Prostate gland (tissue), 2 donors: ENCODE measurements around the gene NCOA3. TPM values are rescaled to one million over a fixed set of nuclear protein-coding genes. Genes with fewer than 3 reads are reported as not detected.

Experiments used
- DNase-seq: peaks from one replicate; pipeline ENCODE4 v3.0.0-alpha.2; 2019; ENCODE audit warnings: low spot score
- H3K27ac ChIP-seq, 2 donors: fragments of 200-600 bp; sonication (generic); 2 replicates each; pipeline ENCODE4 v1.5.1; 2017 to 2019
- H3K27me3 ChIP-seq: fragments of 200-600 bp; sonication (generic); replicated peaks from 2 replicates; pipeline ENCODE4 v1.5.1; 2019; ENCODE audit not compliant: insufficient read depth
- H3K36me3 ChIP-seq, 2 donors: fragments of 200-600 bp; sonication (generic); 1 replicate in 1 of 2; 2 replicates in 1 of 2; pipeline versions ENCODE4 v1.5.1 to v1.8.1; 2017 to 2019
- H3K4me1 ChIP-seq: fragments of 200-600 bp; sonication (generic); replicated peaks from 2 replicates; pipeline ENCODE4 v1.5.1; 2019
- H3K4me3 ChIP-seq, 2 donors: fragments of 200-600 bp; sonication (generic); 2 replicates each; pipeline ENCODE4 v1.5.1; 2017 to 2019
- H3K9me3 ChIP-seq: fragments of 200-600 bp; sonication (generic); 2 replicates; pipeline ENCODE4 v1.5.1; 2017
- CTCF ChIP-seq, 4 experiments: fragments of 200-600 bp in 2 of 4; fragments of 450-650 bp in 2 of 4; sonication (generic) in 2 of 4; IDR thresholded peaks; 1 replicate in 3 of 4; 2 replicates in 1 of 4; pipeline ENCODE4 v1.5.1; 2016 to 2019; ENCODE audit warnings: antibody characterized with exemption in 4 of 4, mild to moderate bottlenecking in 2 of 4, moderate library complexity in 2 of 4
- POLR2A ChIP-seq: fragments of 450-650 bp; IDR thresholded peaks from one replicate; pipeline ENCODE4 v1.6.1; 2016; ENCODE audit warnings: antibody characterized with exemption, mild to moderate bottlenecking
- POLR2AphosphoS5 ChIP-seq: sonication (generic); formaldehyde crosslinking; IDR thresholded peaks from one replicate; pipeline ENCODE4 v1.6.1; 2017; ENCODE audit warnings: antibody characterized with exemption
- WGBS: methylation state at CpG from one replicate; pipeline ENCODE4 v1.1.5; 2018; 5-methylcytosine and 5-hydroxymethylcytosine counted together
- intact Hi-C: fragments of 100-400 bp; cut with DNase I; formaldehyde crosslinking; loops from one replicate; pipeline ENCODE4 v1.14.2; 2022
- total RNA-seq, 2 donors: library from RNA; depleted of rRNA; stranded (reverse); fragments of >200 nt; gene quantifications; one replicate each; pipeline ENCODE4 v1.1.0, GENCODE V29; 2016

Gene NCOA3
- total RNA-seq, 2 donors from 2014 or later, result 21.6 to 35.6 TPM

DNA sequence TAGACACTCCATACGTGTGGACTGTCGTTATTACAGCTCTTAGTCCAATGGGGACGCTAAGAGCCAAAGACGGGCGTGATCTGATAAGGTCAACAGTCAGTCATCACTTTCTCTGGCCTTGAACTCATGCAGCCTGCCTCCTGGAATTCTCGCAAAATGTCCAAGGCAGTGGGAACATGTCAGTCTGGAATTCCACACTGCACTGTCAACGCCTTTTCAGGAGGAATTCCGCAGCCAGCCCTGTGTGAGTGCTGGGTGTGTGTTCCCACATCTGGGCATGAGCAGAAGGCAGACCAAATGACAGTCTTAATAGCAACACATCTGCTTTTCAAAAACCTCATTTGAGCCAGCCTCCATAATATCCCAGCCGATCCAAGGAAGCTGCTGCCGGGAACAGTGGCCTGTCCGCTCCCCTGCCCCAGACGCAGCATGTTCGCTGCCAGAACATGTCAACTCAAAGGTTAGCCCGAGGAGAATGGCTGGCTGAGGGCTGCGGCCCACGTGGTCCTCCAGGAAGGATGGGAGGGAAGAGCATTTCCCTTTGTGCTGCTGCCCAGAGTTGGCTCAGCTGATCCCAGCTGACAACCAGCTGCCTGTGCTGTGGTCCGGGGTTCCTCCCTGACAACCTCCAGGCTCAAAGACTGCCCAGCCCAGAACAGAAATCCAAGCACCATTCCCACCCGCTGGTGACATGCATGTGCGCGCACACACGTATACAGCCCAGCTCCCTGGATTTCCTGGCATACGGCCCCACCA is 180.5 kb downstream of the NCOA3 start:
- Histone ChIP-seq H3K36me3 (no peaks in the 10 kb centered on the region), H3K4me1 (no peaks in the 10 kb centered on the region), H3K27ac (no peak overlapping the region), H3K4me3 (no peak overlapping the region), H3K27me3 (no peaks in the 10 kb centered on the region), H3K9me3 (no peaks in the 10 kb centered on the region)
- 33% methylated on average over 22 of the region's 22 CpGs for WGBS
- TF ChIP-seq CTCF (IDR thresholded peaks at IDR 0.05) (no peak), POLR2AphosphoS5 (peak; percentile 60), POLR2A (no peak)
- DNase-seq, result no peak
- intact Hi-C loops, result loop anchor here (2.0 to 10.0 kb wide), 2 partner anchors 39 to 243 kb away; no protein-coding TSS in a partner anchor

DNA sequence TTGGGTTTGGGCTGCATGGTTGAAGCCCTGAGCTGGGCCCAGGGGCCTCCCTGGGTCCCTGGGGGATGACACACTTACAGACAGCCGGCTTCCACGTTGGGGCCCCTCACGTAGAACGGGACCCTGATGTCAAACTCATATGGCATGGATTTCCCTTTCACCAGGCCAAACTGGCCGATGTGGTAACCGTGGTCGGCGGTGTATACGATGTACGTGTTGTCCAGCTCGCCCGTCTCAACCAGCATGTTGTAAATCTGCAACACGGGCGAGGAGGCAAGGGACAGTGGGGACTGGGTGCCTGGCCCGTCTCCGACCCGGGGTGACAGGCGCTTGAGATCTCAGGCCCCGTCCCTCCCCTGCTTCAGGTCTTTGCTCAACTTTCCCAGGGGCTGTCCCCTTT is 181.2 kb downstream of the NCOA3 start:
- no peaks in the 10 kb centered on the region for H3K9me3 ChIP-seq
- no peak overlapping the region for H3K27ac ChIP-seq
- DNase-seq, result no peak
- no peak overlapping the region for H3K4me3 ChIP-seq
- no peaks in the 10 kb centered on the region for H3K4me1 ChIP-seq
- intact Hi-C loops, result loop anchor here (2.0 to 10.0 kb wide), 2 partner anchors 38 to 242 kb away; no protein-coding TSS in a partner anchor
- no peaks in the 10 kb centered on the region for H3K27me3 ChIP-seq
- H3K36me3 ChIP-seq, result no peaks in the 10 kb centered on the region
- TF ChIP-seq CTCF (IDR thresholded peaks at IDR 0.05) (no peak), POLR2AphosphoS5 (no peak), POLR2A (no peak)
- WGBS, result 92% methylated on average over 19 of the region's 19 CpGs

- Histone ChIP-seq H3K27me3 (no peaks in the 10 kb centered on the region), H3K27ac (no peak overlapping the region), H3K36me3 (no peaks in the 10 kb centered on the region), H3K9me3 (no peaks in the 10 kb centered on the region), H3K4me1 (no peaks in the 10 kb centered on the region), H3K4me3 (no peak overlapping the region)
- no peak for TF ChIP-seq POLR2AphosphoS5
- no peak for TF ChIP-seq POLR2A
- no peak for TF ChIP-seq CTCF (IDR thresholded peaks at IDR 0.05)
- WGBS, result 91% methylated on average over 26 of the region's 26 CpGs
- intact Hi-C loops, result loop anchor here (10.0 kb wide), 1 partner anchor 240 kb away; no protein-coding TSS in a partner anchor
- no peak for DNase-seq
Observed at GRCh38 chr20:47684306-47685080, 182.8 kb downstream of the NCOA3 start.

- TF ChIP-seq CTCF (IDR thresholded peaks at IDR 0.05) (no peak), POLR2AphosphoS5 (no peak), POLR2A (no peak)
- intact Hi-C loops, result loop anchor here (10.0 kb wide), 1 partner anchor 238 kb away; no protein-coding TSS in a partner anchor
- Histone ChIP-seq H3K4me1 (no peaks in the 10 kb centered on the region), H3K9me3 (no peaks in the 10 kb centered on the region), H3K27me3 (no peaks in the 10 kb centered on the region), H3K27ac (no peak overlapping the region), H3K36me3 (no peaks in the 10 kb centered on the region), H3K4me3 (no peak overlapping the region)
- 58% methylated on average over 14 of the region's 14 CpGs for WGBS
- no peak for DNase-seq
Observed at GRCh38 chr20:47686545-47686944, 184.9 kb downstream of the NCOA3 start.
